HG03060 (cell line): Measurements from ENCODE around the gene TBC1D8.
"Not testable (repeated sequence)": the region's sequence is repeated elsewhere in the genome, so short reads cannot be mapped to it uniquely, and the experiment has no call there.

Experiments
- ATAC-seq: cut with Tn5 transposase; IDR thresholded peaks from one replicate; pipeline ENCODE4 v1.9.1; 2021; ENCODE audit warnings: low read depth, moderate number of reproducible peaks; ENCODE audit not compliant: unreplicated experiment

Gene TBC1D8

GRCh38 chr2:101151146-101151858, at the start of gene TBC1D8:
Gene TBC1D8, minus strand, starts transcription at chr2:101151382. Its CDS starts 129 bp downstream, at chr2:101151253.
- ATAC-seq: no peak

DNA sequence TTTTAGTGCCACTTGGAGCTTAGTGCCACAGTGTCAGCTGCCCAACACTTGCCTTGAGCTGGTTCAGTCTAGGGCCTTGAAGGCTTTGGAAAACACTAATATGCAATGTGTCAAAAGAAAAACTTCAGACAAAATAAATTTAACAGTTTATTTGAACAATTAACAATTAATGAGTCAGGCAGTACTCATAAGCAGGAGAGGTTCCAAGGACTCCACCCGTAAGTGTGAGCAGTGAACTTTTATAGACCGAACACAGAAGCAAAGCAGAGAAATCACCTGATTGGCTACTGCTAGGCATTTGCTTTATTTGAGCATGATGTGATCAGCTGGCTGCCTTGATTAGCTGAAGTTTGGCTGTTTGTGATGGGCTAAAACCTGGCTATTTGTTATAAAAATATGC, 49.5 kb upstream of the TBC1D8 start:
- ATAC-seq: no peak

DNA sequence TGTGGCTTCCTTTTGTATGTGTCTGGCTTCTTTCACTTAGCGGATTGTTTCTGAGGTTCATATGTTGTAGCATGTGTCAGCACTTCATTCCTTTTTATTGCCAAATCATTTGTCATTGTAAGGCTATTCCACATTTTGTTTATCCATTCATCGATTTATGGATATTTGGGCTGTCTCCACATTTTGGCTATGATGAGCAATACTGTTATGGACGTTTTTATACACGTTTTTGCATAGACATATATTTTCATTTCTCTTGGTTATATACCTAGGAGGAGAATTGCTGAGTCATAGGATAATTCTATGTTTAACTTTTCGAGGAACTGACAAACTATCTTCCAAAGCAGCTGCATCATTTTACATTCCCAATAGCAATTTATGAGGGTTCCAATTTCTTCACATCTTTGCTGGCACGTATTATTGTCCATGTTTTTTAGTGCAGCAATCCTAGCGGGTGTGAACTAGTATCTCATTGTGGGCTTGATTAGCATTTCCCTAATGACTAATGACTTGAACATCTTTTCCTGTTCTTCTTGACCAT, 48.1 kb upstream of the TBC1D8 start:
- ATAC-seq: no peak

GRCh38 chr2:101197814-101198213, 46.6 kb upstream of the TBC1D8 start:
- no peak for ATAC-seq

- no peak for ATAC-seq
Observed at GRCh38 chr2:101197215-101197745, 46.1 kb upstream of the TBC1D8 start.

DNA sequence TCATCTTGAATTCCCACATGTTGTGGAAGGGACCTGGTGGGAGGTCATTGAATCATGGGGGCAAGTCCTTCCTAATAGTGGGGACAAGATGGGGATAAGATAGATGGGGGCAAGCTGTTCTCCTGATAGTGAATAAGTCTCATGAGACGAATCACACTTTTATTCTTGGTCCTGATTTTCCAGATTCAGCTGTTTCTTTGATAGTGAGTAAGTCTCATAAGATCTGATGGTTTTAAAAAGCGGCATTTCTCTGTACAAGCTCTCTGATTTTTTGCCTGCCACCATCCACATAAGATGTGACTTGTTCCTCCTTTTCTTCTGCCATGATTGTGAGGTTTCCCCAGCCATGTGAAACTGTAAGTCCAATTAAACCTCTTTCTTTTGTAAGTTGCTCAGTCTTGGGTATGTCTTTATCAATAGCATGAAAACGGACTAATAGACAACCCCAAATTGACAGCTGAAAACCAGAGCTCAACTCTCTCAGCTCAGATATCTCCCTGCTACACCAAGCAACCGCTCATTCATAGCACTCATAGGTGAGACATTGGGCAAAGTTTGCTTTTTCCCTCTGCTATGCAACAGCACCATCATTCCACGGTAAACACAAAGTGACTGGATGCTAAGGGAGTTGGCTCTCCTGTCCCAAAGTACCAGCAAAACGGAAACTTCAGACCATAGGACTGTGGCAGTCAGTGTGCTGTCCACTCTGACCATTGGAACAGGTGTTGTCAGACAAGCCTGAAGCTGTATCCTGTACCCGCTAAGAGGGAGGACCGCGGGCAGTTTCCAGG, 44.9 kb upstream of the TBC1D8 start:
- no peak for ATAC-seq

DNA sequence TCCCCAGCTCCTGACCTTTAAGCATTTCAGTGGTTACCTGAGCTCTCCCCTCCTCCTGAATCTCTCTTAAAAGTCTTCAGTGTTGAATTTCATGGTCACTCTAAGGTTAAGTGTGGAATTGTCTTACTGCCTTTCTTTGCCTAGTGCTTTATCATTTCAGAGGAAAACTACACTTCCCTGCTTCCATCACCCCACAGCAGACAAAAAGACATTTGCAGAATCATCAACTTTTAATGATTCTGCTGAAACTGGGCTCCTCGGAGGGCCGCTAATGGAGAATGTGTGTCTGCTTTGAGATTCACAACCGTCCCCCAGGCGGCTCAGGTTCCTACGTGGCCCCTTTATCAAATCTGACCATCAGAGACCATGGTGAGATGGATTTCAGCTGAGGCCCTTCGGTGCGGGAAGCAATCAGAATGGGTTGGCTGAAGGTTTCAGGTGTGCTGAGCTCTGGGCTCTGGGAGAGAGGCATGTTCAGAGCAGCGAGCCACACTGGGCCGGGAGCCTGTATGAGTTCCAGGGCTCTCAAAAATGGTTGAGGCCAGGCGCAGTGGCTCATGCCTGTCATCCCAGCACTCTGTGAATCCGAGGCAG, 41.9 kb upstream of the TBC1D8 start:
- no peak for ATAC-seq

DNA sequence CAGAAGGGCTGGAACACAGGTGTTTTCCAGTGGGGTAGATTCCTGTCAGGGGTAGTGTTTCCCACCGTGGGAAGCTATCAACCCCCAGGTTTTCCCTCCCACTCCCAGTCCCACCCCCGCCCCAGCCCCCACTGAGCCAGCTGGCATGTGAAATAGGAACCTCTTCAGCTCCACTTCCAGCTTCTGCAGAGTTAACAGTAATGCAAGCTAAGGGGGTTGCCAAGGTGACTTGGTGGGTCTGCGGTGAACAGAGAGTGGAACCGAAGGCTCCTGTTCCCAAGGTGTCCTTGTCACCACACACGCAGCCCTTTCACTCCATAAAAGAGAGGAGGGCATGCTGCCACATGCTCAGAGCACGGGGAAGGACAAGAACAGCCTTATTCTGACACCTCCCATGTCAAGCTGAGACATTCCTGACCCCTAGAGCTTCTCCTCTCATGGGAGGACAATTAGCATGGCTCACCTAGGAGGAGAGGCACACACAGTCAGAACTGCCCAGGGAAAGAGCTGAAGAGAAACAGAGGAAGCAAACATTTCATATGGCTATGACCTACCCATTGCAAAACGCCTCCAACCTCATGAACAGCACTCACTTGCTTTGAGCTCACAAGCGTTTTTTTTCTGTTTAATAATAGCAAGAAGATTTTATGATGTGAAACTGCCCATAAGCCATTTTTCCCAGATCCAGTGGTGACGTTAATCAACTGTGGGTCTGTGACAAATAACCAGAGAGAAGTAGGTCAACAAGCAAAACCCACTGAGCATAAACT, 39.8 kb upstream of the TBC1D8 start:
- ATAC-seq: no peak

GRCh38 chr2:101188683-101189405, 37.7 kb upstream of the TBC1D8 start:
- ATAC-seq: no peak

DNA sequence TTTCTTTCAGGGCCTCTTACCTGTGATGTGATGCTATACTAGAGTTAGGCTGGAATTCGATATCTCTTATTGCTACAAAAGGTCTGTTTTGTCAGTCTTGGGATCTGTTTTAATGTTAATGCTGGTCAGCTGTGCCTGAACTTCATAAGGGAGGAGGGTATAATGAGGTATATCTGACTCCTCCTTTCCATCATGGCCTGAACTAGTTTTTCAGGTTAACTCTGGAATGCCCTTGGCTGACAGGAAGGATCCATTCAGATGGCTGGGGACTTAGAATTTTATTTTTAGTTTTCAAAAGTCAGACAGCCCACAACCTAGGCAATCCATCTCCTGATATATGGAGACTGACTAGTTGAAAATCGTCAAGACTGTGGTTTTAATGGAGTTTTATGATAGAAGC, 35.9 kb upstream of the TBC1D8 start:
- ATAC-seq: no peak

DNA sequence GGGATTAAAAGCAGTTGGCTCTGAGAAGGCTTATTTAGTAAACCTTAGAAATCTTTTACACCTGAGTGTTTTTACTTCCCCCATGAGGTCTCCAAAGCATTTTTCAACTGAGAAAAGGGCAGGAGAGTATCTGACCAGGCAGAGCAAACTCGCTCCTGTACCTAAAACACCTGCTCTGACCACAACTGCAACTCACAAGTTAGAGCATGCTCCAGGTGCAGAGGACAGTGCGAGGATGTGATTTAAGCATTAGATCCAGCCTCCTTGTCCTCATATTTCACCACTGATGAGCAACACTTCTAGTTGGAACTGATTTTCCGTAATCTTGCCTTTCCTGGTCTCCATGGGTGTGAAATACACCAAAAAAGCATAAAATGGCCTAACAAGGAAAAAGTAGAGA, 34.5 kb upstream of the TBC1D8 start:
- no peak for ATAC-seq

- ATAC-seq: no peak
Observed at GRCh38 chr2:101185085-101185484, 33.9 kb upstream of the TBC1D8 start.

DNA sequence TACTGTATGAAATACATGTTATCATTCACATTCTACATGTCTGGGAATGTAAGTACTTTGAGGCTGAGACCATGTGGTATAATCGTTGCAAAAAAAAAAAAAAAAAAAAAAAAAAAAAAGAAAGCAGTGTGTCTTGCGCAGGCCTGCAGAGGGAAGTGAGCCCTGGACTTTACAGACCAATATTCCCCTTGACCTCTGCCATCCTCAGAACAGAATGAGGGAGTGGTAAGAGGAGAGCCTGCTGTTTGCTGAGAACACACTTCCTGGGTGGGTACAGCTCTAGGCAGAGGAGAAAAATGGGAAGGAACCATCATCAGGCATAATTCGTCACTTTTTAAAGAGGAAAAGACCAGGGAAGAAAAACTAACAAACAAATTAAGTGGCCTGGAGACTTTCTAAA, 28.8 kb upstream of the TBC1D8 start:
- ATAC-seq: no peak

DNA sequence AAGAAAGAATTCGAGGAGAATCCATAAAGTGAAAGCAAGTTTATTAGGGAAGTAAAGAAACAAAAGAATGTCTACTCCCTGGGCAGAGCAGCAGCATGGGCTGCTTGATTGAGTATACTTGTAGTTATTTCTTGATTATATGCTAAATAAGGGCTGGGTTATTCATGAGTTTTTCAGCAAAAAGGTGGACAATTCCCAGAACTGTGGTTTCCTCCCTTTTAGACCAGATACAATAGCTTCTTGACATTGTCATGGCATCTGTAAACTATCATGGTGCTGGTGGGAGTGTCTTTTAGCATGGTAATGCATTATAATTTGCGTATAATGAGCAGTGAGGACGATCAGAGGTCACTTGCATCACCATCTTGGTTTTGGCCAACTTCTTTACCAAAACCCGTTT, 25.6 kb upstream of the TBC1D8 start:
- no peak for ATAC-seq

GRCh38 chr2:101175991-101176390, 24.8 kb upstream of the TBC1D8 start:
- ATAC-seq: no peak

DNA sequence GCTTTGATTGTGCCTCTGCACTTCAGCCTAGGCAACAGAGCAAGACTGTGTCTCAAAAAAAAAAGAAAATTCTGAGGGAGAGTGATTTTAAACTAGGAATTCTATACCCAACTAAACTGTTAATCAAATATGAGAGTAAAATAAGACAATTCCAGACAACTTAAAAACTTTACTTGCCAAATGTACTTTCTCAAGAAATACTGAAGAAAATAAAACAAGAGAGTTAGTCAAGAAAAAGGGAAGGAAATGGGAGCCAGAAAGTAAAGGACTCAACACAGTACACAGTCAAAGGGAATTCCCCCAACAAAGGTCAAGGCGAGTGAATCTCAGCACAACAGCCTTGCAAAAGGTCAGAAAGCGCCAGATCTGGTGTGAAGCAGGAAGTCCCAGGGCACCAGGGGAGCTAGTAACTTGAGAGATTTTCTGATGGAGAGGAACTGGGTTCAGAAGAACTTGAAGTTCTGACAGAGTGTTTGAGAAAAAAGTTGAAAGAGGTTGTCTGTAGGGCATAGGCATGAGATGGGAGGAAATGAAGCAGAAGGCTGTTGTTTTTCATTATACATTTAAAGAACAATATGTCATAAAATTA, 22.6 kb upstream of the TBC1D8 start:
- no peak for ATAC-seq

GRCh38 chr2:101169822-101170221, 18.6 kb upstream of the TBC1D8 start:
- ATAC-seq: not testable (repeated sequence)

DNA sequence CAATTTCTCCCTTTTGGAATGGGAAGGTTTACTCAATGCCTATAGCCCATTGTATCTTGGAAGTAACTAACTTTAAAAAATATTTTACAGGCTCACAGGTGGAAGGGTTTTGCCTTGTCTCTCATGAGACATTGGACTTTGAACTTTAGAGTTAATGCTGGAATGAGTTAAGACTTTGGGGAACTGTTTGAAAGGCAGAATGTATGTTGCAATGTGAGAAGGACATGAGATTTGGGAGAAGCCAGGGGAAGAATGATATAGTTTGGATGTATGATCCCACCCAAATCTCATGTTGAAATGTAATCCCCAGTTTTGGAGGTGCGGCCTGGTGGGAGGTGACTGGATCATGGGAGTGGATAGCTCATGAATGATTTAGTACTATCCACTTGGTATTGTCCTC, 17.5 kb upstream of the TBC1D8 start:
- no peak for ATAC-seq

DNA sequence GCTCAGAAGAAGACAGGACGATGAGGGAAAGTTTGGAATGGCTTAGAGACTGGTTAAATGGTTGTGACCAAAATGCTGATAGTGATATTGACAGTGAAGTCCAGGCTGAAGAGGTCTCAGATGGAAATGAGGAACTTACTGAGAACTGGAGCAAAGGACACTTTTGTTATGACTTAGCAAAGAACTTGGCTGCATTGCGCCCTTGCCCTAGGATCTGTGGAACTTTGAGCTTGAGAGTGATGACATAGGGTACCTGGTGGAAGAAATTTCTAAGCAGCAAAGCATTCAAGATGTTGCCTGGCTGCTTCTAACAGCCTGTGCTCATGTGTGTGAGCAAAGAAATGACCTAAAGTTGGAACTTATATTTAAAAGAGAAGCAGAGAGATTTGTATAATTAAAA, 16.4 kb upstream of the TBC1D8 start:
- ATAC-seq: not testable (repeated sequence)
